Measurements from ENCODE around the gene CLEC4E. TPM values are rescaled to one million over a fixed set of nuclear protein-coding genes. Genes with fewer than 3 reads are reported as not detected.
"Not testable (repeated sequence)": the region's sequence is repeated elsewhere in the genome, so short reads cannot be mapped to it uniquely, and the experiment has no call there.

Gene CLEC4E
- polyA plus RNA-seq, 1 experiment: not detected

DNA sequence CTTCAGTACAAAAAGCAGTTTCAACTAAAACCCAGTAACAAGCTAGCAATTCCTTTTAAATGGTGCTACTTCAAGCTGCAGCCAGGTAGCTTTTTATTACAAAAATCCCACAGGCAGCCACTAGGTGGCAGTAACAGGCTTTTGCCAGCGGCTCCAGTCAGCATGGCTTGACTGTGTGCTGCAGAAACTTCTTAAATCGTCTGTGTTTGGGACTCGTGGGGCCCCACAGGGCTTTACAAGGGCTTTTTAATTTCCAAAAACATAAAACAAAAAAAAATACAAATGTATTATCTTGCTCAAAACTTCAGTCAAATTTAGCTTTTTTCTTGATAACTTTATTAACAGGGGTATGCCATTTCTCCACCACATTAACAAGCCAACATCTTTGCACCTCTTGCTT lies 3.6 kb upstream of the CLEC4E start:
- CTCF ChIA-PET: interaction anchor here (0.5 to 2.5 kb wide), 58 partner anchors 9 to 1468 kb away, joined by 3 to 52 read pairs (median 4); partner anchors contain the start of genes AICDA and PHC1
- no peak overlapping the region for H3K4me3 ChIP-seq (ENCODE audit: low read depth, low read length)

DNA sequence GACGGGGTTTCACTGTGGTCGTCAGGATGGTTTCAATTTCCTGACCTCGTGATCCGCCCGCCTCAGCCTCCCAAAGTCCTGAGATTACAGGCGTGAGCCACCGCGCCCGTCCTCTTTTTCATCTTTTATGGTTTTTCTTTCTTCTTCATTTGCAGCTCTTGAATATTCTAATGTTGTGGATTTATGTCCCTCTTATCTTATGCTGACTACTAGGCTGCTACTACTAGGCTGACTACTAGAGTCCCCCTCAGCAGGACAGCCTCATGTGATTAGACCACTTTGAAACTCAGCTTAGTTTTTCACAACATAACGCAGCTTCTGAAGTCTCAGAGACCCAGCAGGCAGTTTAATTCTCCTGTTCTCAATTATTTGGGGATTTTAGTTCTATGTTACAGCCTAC lies 857 bp upstream of the CLEC4E start:
- Histone ChIP-seq H3K9me3 (ENCODE audit: control insufficient read depth, insufficient read depth, low read length) (no peaks in the 10 kb centered on the region), H3K27me3 (ENCODE audit: control insufficient read depth, insufficient read depth, low read length) (no peaks in the 10 kb centered on the region), H3K4me3 (ENCODE audit: low read depth, low read length) (no peak overlapping the region), H3K27ac (ENCODE audit: low read depth, low read length) (no peak overlapping the region)
- ChIA-PET CTCF (interaction anchor here (0.7 to 1.3 kb wide), 4 partner anchors 12 to 497 kb away, joined by 3 to 4 read pairs (median 4); no protein-coding TSS in a partner anchor), POLR2A (no interaction called here)
- TF ChIP-seq, protein P1, sequence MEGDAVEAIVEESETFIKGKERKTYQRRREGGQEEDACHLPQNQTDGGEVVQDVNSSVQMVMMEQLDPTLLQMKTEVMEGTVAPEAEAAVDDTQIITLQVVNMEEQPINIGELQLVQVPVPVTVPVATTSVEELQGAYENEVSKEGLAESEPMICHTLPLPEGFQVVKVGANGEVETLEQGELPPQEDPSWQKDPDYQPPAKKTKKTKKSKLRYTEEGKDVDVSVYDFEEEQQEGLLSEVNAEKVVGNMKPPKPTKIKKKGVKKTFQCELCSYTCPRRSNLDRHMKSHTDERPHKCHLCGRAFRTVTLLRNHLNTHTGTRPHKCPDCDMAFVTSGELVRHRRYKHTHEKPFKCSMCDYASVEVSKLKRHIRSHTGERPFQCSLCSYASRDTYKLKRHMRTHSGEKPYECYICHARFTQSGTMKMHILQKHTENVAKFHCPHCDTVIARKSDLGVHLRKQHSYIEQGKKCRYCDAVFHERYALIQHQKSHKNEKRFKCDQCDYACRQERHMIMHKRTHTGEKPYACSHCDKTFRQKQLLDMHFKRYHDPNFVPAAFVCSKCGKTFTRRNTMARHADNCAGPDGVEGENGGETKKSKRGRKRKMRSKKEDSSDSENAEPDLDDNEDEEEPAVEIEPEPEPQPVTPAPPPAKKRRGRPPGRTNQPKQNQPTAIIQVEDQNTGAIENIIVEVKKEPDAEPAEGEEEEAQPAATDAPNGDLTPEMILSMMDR (IDR thresholded peaks at IDR 0.05; ENCODE audit: low read depth, low read length): no peak
- no peak for DNase-seq (ENCODE audit: low read depth, low spot score)

More for the DNA sequence above, 3.6 kb upstream of the CLEC4E start:
- Histone ChIP-seq H3K9me3 (ENCODE audit: control insufficient read depth, insufficient read depth, low read length) (no peaks in the 10 kb centered on the region), H3K27ac (ENCODE audit: low read depth, low read length) (no peak overlapping the region), H3K27me3 (ENCODE audit: control insufficient read depth, insufficient read depth, low read length) (no peaks in the 10 kb centered on the region)
- TF ChIP-seq, protein P1 (IDR thresholded peaks at IDR 0.05; ENCODE audit: low read depth, low read length): peak; percentile 94
- peak; percentile 26 for DNase-seq (ENCODE audit: low read depth, low spot score)
- POLR2A ChIA-PET: no interaction called here

GRCh38 chr12:8537820-8538219 lies 2.9 kb downstream of the CLEC4E start:
- H3K27ac ChIP-seq (ENCODE audit: low read depth, low read length); H3K9me3 ChIP-seq (ENCODE audit: control insufficient read depth, insufficient read depth, low read length); CTCF ChIA-PET; H3K27me3 ChIP-seq (ENCODE audit: control insufficient read depth, insufficient read depth, low read length); POLR2A ChIA-PET; DNase-seq (ENCODE audit: low read depth, low spot score); H3K4me3 ChIP-seq (ENCODE audit: low read depth, low read length): not testable (repeated sequence)

DNA sequence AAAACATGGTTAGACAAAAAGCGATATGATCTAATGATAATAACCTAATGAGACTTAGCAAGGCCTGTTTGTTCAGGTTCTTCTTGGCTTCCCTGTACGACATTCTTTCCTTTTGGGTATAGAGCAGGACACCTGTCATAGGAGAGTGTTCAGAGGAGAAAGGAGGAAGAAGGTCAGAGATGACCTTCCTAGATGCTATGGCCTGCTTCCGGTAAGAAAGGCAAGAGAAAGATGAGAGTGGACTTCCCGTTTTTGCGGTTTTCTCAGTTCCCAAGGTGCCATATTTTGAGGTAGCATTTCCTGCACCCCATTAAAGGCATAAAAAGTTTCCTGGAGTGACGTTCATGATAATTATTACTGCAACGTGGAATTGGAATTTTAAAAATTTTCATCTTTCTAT lies 8.7 kb downstream of the CLEC4E start:
- no peak for DNase-seq (ENCODE audit: low read depth, low spot score)
- H3K27me3 ChIP-seq (ENCODE audit: control insufficient read depth, insufficient read depth, low read length): no peaks in the 10 kb centered on the region
- no peak overlapping the region for H3K4me3 ChIP-seq (ENCODE audit: low read depth, low read length)
- TF ChIP-seq, protein P1 (IDR thresholded peaks at IDR 0.05; ENCODE audit: low read depth, low read length): no peak
- ChIA-PET CTCF (no interaction called here), POLR2A (no interaction called here)
- peaks cover 5% of the 10 kb centered on the region; the same call in 1 of the 2 replicates for H3K9me3 ChIP-seq (ENCODE audit: control insufficient read depth, insufficient read depth, low read length)
- H3K27ac ChIP-seq (ENCODE audit: low read depth, low read length): no peak overlapping the region

DNA sequence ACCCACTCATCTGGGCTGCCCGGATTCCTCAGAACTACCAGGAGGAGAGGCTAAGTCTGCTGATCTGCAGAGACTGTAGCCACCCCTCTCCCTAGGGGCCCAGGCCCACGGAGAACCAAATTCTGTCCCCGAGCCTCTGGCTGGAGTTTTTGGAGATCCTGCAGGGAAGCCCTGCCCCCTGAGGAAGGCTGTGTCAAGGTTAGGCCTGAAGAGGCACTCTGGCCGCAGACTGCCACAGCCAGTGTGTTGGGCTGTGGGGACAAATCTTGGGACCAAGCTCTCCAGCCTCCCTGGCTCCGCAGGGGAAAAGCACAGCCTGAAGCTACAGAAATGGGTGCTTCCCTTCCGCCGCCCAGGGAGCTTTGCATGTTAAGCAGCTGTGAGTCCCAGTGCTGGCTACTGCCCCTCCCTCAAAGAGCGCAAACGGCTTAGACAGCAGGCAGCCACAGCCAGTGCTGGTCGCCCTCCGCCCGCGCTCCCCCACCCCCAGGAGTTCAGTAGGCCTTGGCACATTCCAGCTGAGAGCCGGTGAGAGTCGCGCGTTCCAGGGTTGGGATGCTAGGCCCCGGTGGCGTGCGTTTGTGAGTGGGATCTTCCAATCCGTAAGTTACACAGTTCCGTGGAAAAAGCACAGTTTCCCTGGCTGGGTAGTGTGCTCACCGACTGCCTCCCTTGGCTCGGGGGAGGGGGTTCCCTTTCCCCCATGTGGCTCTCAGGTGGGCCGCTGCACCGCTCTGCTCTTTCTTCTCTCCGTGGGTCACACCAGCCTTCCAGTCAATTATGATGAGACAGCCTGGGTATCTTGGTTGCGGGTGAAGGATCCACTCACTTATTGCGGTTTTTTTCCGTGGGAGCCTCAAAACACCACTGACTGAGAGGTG lies 13.2 kb downstream of the CLEC4E start:
- DNase-seq (ENCODE audit: low read depth, low spot score): no peak
- Histone ChIP-seq H3K27me3 (ENCODE audit: control insufficient read depth, insufficient read depth, low read length) (no peaks in the 10 kb centered on the region), H3K27ac (ENCODE audit: low read depth, low read length) (no peak overlapping the region), H3K4me3 (ENCODE audit: low read depth, low read length) (no peak overlapping the region), H3K9me3 (ENCODE audit: control insufficient read depth, insufficient read depth, low read length) (peaks cover 5% of the 10 kb centered on the region; the same call in 1 of the 2 replicates)
- ChIA-PET POLR2A (no interaction called here), CTCF (interaction anchor here (1.9 kb wide), 1 partner anchor 17 kb away, joined by 11 read pairs; no protein-coding TSS in a partner anchor)
- TF ChIP-seq, protein P1 (IDR thresholded peaks at IDR 0.05; ENCODE audit: low read depth, low read length): no peak
